Measurements from ENCODE around the gene LIF. TPM values are rescaled to one million over a fixed set of nuclear protein-coding genes. Genes with fewer than 3 reads are reported as not detected.

LIF gene
- total and polyA plus RNA-seq, 2 experiments from 2014 or later: 8.2 to 13.4 TPM

GRCh38 chr22:30230787-30231461, 15.6 kb downstream of the LIF start:
- Histone ChIP-seq H3K36me3 (replicated peaks; ENCODE audit: insufficient read depth, low read depth) (no peaks in the 10 kb centered on the region), H3K4me2 (no peak overlapping the region), H3K79me2 (no peaks in the 10 kb centered on the region), H3K4me3 (no peak overlapping the region), H3K9me2 (replicated peaks; ENCODE audit: insufficient read depth) (no peaks in the 10 kb centered on the region), H3K4me1 (ENCODE audit: insufficient read depth) (peaks cover 21% of the 10 kb centered on the region), H3K9me3 (ENCODE audit: low read depth) (no peaks in the 10 kb centered on the region), H3K27me3 (no peaks in the 10 kb centered on the region), H2AFZ (no peak overlapping the region), H4K20me1 (ENCODE audit: insufficient read depth, poor library complexity, severe bottlenecking) (no peaks in the 10 kb centered on the region), H3K27ac (no peak overlapping the region)
- DNase-seq (ENCODE audit: low spot score): no peak
- 92% methylated on average over 9 of the region's 9 CpGs for WGBS (ENCODE audit: low lambda C conversion rate, missing lambda C conversion rate)
- TF ChIP-seq EZH2phosphoT487 (IDR thresholded peaks at IDR 0.05; ENCODE audit: low read depth, severe bottlenecking, unreplicated experiment): no peak
- no peak for TF ChIP-seq EZH2 (IDR thresholded peaks at IDR 0.05; ENCODE audit: borderline replicate concordance)
- no peak for TF ChIP-seq CTCF (IDR thresholded peaks at IDR 0.05; ENCODE audit: poor library complexity)

- DNase-seq (ENCODE audit: low spot score): no peak
- H4K20me1 ChIP-seq (ENCODE audit: insufficient read depth, poor library complexity, severe bottlenecking): no peaks in the 10 kb centered on the region
- no peak overlapping the region for H3K4me3 ChIP-seq
- no peaks in the 10 kb centered on the region for H3K9me3 ChIP-seq (ENCODE audit: low read depth)
- peaks cover 15% of the 10 kb centered on the region for H3K4me1 ChIP-seq (ENCODE audit: insufficient read depth)
- H3K4me2 ChIP-seq: no peak overlapping the region
- H3K79me2 ChIP-seq: no peaks in the 10 kb centered on the region
- TF ChIP-seq EZH2phosphoT487 (IDR thresholded peaks at IDR 0.05; ENCODE audit: low read depth, severe bottlenecking, unreplicated experiment): no peak
- no peak for TF ChIP-seq CTCF (IDR thresholded peaks at IDR 0.05; ENCODE audit: poor library complexity)
- TF ChIP-seq EZH2 (IDR thresholded peaks at IDR 0.05; ENCODE audit: borderline replicate concordance): no peak
- no peak overlapping the region for H3K27ac ChIP-seq
- H3K27me3 ChIP-seq: no peaks in the 10 kb centered on the region
- H3K36me3 ChIP-seq (replicated peaks; ENCODE audit: insufficient read depth, low read depth): no peaks in the 10 kb centered on the region
- no peaks in the 10 kb centered on the region for H3K9me2 ChIP-seq (replicated peaks; ENCODE audit: insufficient read depth)
- H2AFZ ChIP-seq: no peak overlapping the region
- 96% methylated on average over 3 of the region's 3 CpGs for WGBS (ENCODE audit: low lambda C conversion rate, missing lambda C conversion rate)
These were observed 16.2 kb downstream of the LIF start for GRCh38 chr22:30230330-30230729.

GRCh38 chr22:30228509-30229359, 17.8 kb downstream of the LIF start:
- H3K9me2 ChIP-seq (replicated peaks; ENCODE audit: insufficient read depth): no peaks in the 10 kb centered on the region
- peaks cover 7% of the 10 kb centered on the region for H3K4me1 ChIP-seq (ENCODE audit: insufficient read depth)
- H3K27ac ChIP-seq: no peak overlapping the region
- H3K9me3 ChIP-seq (ENCODE audit: low read depth): no peaks in the 10 kb centered on the region
- no peak overlapping the region for H3K4me3 ChIP-seq
- DNase-seq (ENCODE audit: low spot score): no peak
- H4K20me1 ChIP-seq (ENCODE audit: insufficient read depth, poor library complexity, severe bottlenecking): no peaks in the 10 kb centered on the region
- H3K36me3 ChIP-seq (replicated peaks; ENCODE audit: insufficient read depth, low read depth): no peaks in the 10 kb centered on the region
- no peak overlapping the region for H3K4me2 ChIP-seq
- no peak overlapping the region for H2AFZ ChIP-seq
- no peaks in the 10 kb centered on the region for H3K27me3 ChIP-seq
- TF ChIP-seq EZH2 (IDR thresholded peaks at IDR 0.05; ENCODE audit: borderline replicate concordance) (no peak), CTCF (IDR thresholded peaks at IDR 0.05; ENCODE audit: poor library complexity) (no peak), EZH2phosphoT487 (IDR thresholded peaks at IDR 0.05; ENCODE audit: low read depth, severe bottlenecking, unreplicated experiment) (no peak)
- no peaks in the 10 kb centered on the region for H3K79me2 ChIP-seq
- WGBS (ENCODE audit: low lambda C conversion rate, missing lambda C conversion rate): 80% methylated on average over 21 of the region's 21 CpGs
